ENCODE data around the gene TMEM52B. TPM values are rescaled to one million over a fixed set of nuclear protein-coding genes. Genes with fewer than 3 reads are reported as not detected.
A peak's percentile ranks its signal among the peaks of the same experiment; 100 is the strongest.

The TMEM52B gene
- total RNA-seq, 4 donors from 2014 or later: 0.17 to 1.6 TPM; not detected in 2

GRCh38 chr12:10211101-10211939 lies 32.5 kb downstream of the TMEM52B start:
- no peak for DNase-seq (ENCODE audit: extremely low spot score)
- Histone ChIP-seq H3K36me3 (peaks cover 0 to 3% (median under 1%) of the 10 kb centered on the region in 4 donors), H3K27ac (replicated peaks in 1 of 4) (peak overlapping the region; percentile 96 to 100 (median 98)), H3K4me1 (peaks cover 9 to 26% (median 22%) of the 10 kb centered on the region in 4 donors), H3K9me3 (no peaks in the 10 kb centered on the region), H3K4me3 (peak overlapping the region in 3 of 4 donors; percentile 79 to 87 (median 79)), H3K27me3 (no peaks in the 10 kb centered on the region)
- no peak for TF ChIP-seq POLR2A (IDR thresholded peaks at IDR 0.05; ENCODE audit: low read depth)
- 93% methylated on average over 25 of the region's 25 CpGs for WGBS
- intact Hi-C loops (cut with DNase I): loop anchor here (10.0 kb wide), 2 partner anchors 57 to 513 kb away; partner anchors contain the start of gene YBX3

GRCh38 chr12:10211940-10212738 lies 33.3 kb downstream of the TMEM52B start:
- H3K9me3 ChIP-seq: no peaks in the 10 kb centered on the region
- H3K27me3 ChIP-seq: no peaks in the 10 kb centered on the region
- peaks cover 0 to 10% (median 2%) of the 10 kb centered on the region in 4 donors for H3K36me3 ChIP-seq
- DNase-seq (ENCODE audit: extremely low spot score): peak; percentile 98
- peak overlapping the region; percentile 96 to 100 (median 98) for H3K27ac ChIP-seq (replicated peaks in 1 of 4)
- intact Hi-C loops (cut with DNase I): loop anchor here (10.0 kb wide), 2 partner anchors 57 to 513 kb away; partner anchors contain the start of gene YBX3
- 31% methylated on average over 40 of the region's 40 CpGs for WGBS
- TF ChIP-seq POLR2AphosphoS5 (IDR thresholded peaks at IDR 0.05) (peak; percentile 96 to 100), CTCF (IDR thresholded peaks at IDR 0.05) (no peak), POLR2A (IDR thresholded peaks at IDR 0.05; ENCODE audit: low read depth) (peak; percentile 25), EP300 (IDR thresholded peaks at IDR 0.05) (peak; percentile 97)
- H3K4me1 ChIP-seq: peaks cover 16 to 31% (median 30%) of the 10 kb centered on the region in 4 donors
- peak overlapping the region; percentile 79 to 87 (median 82) for H3K4me3 ChIP-seq

- WGBS: 0% methylated on average over 28 of the region's 35 CpGs
- Histone ChIP-seq H3K9me3 (no peaks in the 10 kb centered on the region), H3K36me3 (peaks cover 0 to 16% (median 4%) of the 10 kb centered on the region in 4 donors), H3K4me3 (peak within 1 kb of the TSS; percentile 79 to 87 (median 82)), H3K27me3 (no peaks in the 10 kb centered on the region), H3K27ac (replicated peaks in 1 of 4) (peak within 1 kb of the TSS; percentile 96 to 100 (median 98)), H3K4me1 (peaks cover 22 to 37% (median 36%) of the 10 kb centered on the region in 4 donors)
- peak; percentile 97 for DNase-seq (ENCODE audit: extremely low spot score)
- TF ChIP-seq POLR2AphosphoS5 (IDR thresholded peaks at IDR 0.05) (peak in 1 of 2 donors; percentile 76), CTCF (IDR thresholded peaks at IDR 0.05) (no peak)
- intact Hi-C loops (cut with DNase I): loop anchor here (10.0 kb wide), 2 partner anchors 58 to 512 kb away; partner anchors contain the start of gene YBX3
Observed at GRCh38 chr12:10212739-10213131, 33.9 kb downstream of the TMEM52B start, which contains the start of gene GABARAPL1. Gene GABARAPL1, plus strand, starts transcription at chr12:10212877. Its CDS starts 253 bp downstream, at chr12:10213130.

GRCh38 chr12:10213168-10214135 lies 34.6 kb downstream of the TMEM52B start:
- peak; percentile 95 for DNase-seq (ENCODE audit: extremely low spot score)
- TF ChIP-seq CTCF (IDR thresholded peaks at IDR 0.05): no peak
- TF ChIP-seq EP300 (IDR thresholded peaks at IDR 0.05): no peak
- peak; percentile 69 to 75 for TF ChIP-seq POLR2AphosphoS5 (IDR thresholded peaks at IDR 0.05)
- TF ChIP-seq POLR2A (IDR thresholded peaks at IDR 0.05; ENCODE audit: low read depth): no peak
- Histone ChIP-seq H3K4me3 (peak overlapping the region; percentile 79 to 87 (median 82)), H3K27ac (replicated peaks in 1 of 4) (peak overlapping the region; percentile 96 to 100 (median 98)), H3K4me1 (peaks cover 29 to 43% (median 41%) of the 10 kb centered on the region in 4 donors), H3K36me3 (peaks cover 5 to 23% (median 10%) of the 10 kb centered on the region in 4 donors), H3K9me3 (no peaks in the 10 kb centered on the region), H3K27me3 (no peaks in the 10 kb centered on the region)
- under 1% methylated on average over 35 of the region's 47 CpGs for WGBS
- intact Hi-C loops (cut with DNase I): loop anchor here (10.0 kb wide), 2 partner anchors 59 to 511 kb away; partner anchors contain the start of gene YBX3

All from esophagus muscularis mucosa (tissue), 4 donors.